MG63 (cell line): ENCODE data around the gene ADGRL3. TPM values are rescaled to one million over a fixed set of nuclear protein-coding genes. Genes with fewer than 3 reads are reported as not detected.

Experiments
- DNase-seq: peaks from one replicate; pipeline ENCODE4 v3.0.0-alpha.2; 2020
- H3K27me3 ChIP-seq: fragments of 250-450 bp; sonication (Bioruptor Pico); 2 replicates; pipeline ENCODE4 v1.5.1; 2020; ENCODE audit warnings: mild to moderate bottlenecking, moderate library complexity
- H3K36me3 ChIP-seq: fragments of 250-450 bp; sonication (Bioruptor Pico); 2 replicates; pipeline ENCODE4 v1.5.1; 2020; ENCODE audit warnings: mild to moderate bottlenecking, moderate library complexity
- H3K4me3 ChIP-seq: fragments of 250-450 bp; sonication (Bioruptor Pico); 2 replicates; pipeline ENCODE4 v1.5.1; 2020; ENCODE audit warnings: mild to moderate bottlenecking, moderate library complexity
- H3K9me3 ChIP-seq: fragments of 250-450 bp; sonication (Bioruptor Pico); 2 replicates; pipeline ENCODE4 v1.5.1; 2020; ENCODE audit warnings: mild to moderate bottlenecking, moderate library complexity
- total RNA-seq: library from RNA; depleted of rRNA; stranded (reverse); fragments of >200 nt; shearing (Covaris generic); gene quantifications from 2 replicates; pipeline ENCODE4 v1.2.3, GENCODE V29; 2014; ENCODE audit warnings: low replicate concordance

The ADGRL3 gene
- total RNA-seq, 1 experiment from 2014 or later, result not detected

DNA sequence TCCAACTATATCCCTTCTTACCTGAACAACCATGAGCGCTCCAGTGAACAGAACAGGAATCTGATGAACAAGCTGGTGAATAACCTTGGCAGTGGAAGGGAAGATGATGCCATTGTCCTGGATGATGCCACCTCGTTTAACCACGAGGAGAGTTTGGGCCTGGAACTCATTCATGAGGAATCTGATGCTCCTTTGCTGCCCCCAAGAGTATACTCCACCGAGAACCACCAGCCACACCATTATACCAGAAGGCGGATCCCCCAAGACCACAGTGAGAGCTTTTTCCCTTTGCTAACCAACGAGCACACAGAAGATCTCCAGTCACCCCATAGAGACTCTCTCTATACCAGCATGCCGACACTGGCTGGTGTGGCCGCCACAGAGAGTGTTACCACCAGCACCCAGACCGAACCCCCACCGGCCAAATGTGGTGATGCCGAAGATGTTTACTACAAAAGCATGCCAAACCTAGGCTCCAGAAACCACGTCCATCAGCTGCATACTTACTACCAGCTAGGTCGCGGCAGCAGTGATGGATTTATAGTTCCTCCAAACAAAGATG, 870.2 kb downstream of the ADGRL3 start:
- Histone ChIP-seq H3K36me3 (no peaks in the 10 kb centered on the region), H3K9me3 (no peaks in the 10 kb centered on the region), H3K4me3 (no peak overlapping the region), H3K27me3 (no peaks in the 10 kb centered on the region)
- DNase-seq, result no peak

- no peaks in the 10 kb centered on the region for H3K27me3 ChIP-seq
- no peak overlapping the region for H3K4me3 ChIP-seq
- H3K9me3 ChIP-seq, result no peaks in the 10 kb centered on the region
- H3K36me3 ChIP-seq, result no peaks in the 10 kb centered on the region
- no peak for DNase-seq
Observed at GRCh38 chr4:62075089-62075488, 875.0 kb downstream of the ADGRL3 start.

DNA sequence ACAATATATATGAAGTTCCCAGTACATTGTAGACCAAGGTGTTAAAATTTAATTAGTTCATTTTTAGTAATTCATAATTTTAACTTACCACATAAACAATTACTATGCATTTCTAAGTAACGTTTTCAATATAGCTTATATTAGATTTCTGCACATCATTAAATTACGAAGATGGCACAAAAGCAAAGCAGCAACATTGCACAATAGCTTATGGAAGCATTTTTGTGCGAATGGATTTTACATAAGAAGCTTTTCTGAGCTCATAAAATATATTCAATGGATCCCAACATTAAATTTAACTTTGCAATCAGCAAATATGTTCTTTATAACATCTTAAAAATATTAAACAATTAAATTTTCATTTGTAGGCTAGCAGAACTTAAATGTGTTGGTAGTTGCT, 875.4 kb downstream of the ADGRL3 start:
- no peaks in the 10 kb centered on the region for H3K36me3 ChIP-seq
- no peak for DNase-seq
- H3K4me3 ChIP-seq, result no peak overlapping the region
- no peaks in the 10 kb centered on the region for H3K27me3 ChIP-seq
- H3K9me3 ChIP-seq, result no peaks in the 10 kb centered on the region

DNA sequence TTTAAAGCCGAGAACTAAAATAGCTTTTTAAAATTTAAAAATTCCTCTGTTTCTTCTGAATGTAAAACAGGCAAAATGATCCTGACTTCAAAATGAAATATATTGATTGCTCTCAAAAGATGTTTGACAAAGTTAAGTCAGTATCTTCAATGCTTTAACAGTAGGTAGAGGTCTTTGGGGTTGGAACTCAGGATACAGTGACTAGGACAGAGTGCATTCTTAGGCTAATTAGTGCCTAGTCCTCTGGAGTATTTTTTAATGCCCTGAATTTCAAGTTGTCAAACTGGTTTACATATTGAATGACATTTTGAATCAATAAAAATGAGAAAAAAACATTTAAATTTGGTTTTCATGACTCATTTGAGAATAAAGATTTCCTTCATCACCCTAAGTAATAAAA, 877.3 kb downstream of the ADGRL3 start:
- Histone ChIP-seq H3K27me3 (no peaks in the 10 kb centered on the region), H3K9me3 (no peaks in the 10 kb centered on the region), H3K36me3 (no peaks in the 10 kb centered on the region), H3K4me3 (no peak overlapping the region)
- no peak for DNase-seq

DNA sequence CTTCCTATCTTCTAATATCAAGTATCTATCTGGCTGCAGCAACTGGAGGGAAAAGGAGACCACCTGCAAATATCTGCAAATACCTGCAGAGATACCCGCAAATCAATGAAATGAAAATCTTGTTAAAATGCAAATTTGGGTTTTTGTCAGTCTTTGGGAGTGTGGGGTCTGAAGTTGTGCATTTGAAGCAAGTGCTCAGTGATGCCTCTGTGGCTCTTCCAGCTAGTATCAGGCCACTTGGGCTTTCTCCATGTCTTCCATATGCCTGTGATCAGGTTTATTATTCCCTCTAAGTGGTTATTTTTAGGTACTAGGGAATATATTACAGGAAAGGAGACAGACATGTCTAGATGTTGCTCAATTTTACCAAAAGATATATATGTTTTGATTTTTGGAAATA, 880.3 kb downstream of the ADGRL3 start:
- Histone ChIP-seq H3K27me3 (no peaks in the 10 kb centered on the region), H3K9me3 (no peaks in the 10 kb centered on the region), H3K4me3 (no peak overlapping the region), H3K36me3 (no peaks in the 10 kb centered on the region)
- no peak for DNase-seq

DNA sequence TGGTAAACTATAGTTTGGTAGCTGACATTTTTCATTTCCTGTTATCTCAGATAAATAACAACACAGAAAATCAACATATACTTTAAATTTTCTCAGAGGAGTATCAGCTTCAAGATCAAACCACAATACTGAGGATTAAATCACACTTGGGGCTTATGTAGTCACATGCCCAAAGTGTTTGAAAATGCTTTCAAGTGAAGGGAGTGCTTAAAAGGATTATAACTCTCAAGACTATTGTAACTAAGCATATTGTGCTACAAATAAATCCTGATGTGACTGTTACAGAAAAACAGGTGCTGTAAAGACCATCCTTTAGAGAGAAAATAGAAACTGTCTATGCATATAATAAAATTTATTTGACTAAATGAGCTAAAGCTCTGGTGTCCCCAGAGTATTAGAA, 887.6 kb downstream of the ADGRL3 start:
- no peak for DNase-seq

DNA sequence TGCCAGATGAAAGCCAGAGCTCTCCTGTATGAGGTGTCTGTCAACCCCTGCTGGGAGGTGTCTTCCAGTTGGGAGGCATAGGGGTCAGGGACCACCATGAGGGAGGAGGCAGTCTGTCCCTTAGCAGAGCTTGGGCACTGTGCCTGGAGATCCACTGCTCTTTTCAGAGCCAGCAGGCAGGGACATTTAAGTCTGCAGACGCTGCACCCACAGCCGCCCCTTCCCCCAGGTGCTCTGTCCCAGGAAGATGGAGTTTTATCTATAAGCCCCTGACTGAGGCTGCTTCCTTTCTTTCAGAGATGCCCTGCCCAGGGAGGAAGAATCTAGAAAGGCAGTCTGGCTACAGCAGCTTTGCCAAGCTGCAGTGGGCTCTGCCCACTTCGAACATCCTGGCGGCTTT, 893.6 kb downstream of the ADGRL3 start:
- Histone ChIP-seq H3K36me3 (no peaks in the 10 kb centered on the region), H3K4me3 (no peak overlapping the region), H3K9me3 (no peaks in the 10 kb centered on the region), H3K27me3 (no peaks in the 10 kb centered on the region)
- DNase-seq, result no peak

More for the DNA sequence above, 887.6 kb downstream of the ADGRL3 start:
- Histone ChIP-seq H3K9me3 (no peaks in the 10 kb centered on the region), H3K27me3 (no peaks in the 10 kb centered on the region), H3K36me3 (no peaks in the 10 kb centered on the region), H3K4me3 (no peak overlapping the region)

- no peaks in the 10 kb centered on the region for H3K27me3 ChIP-seq
- no peaks in the 10 kb centered on the region for H3K9me3 ChIP-seq
- no peaks in the 10 kb centered on the region for H3K36me3 ChIP-seq
- H3K4me3 ChIP-seq, result no peak overlapping the region
- DNase-seq, result no peak
Observed at GRCh38 chr4:62096881-62097280, 896.8 kb downstream of the ADGRL3 start.

- no peaks in the 10 kb centered on the region for H3K36me3 ChIP-seq
Observed at GRCh38 chr4:62115216-62115615, 915.1 kb downstream of the ADGRL3 start.

GRCh38 chr4:62117886-62118285, 917.8 kb downstream of the ADGRL3 start:
- Histone ChIP-seq H3K4me3 (no peak overlapping the region), H3K36me3 (no peaks in the 10 kb centered on the region), H3K27me3 (no peaks in the 10 kb centered on the region), H3K9me3 (no peaks in the 10 kb centered on the region)
- DNase-seq, result no peak

More at GRCh38 chr4:62115216-62115615, 915.1 kb downstream of the ADGRL3 start:
- no peak overlapping the region for H3K4me3 ChIP-seq
- DNase-seq, result no peak
- no peaks in the 10 kb centered on the region for H3K9me3 ChIP-seq
- H3K27me3 ChIP-seq, result no peaks in the 10 kb centered on the region

- no peak overlapping the region for H3K4me3 ChIP-seq
- H3K9me3 ChIP-seq, result no peaks in the 10 kb centered on the region
- no peaks in the 10 kb centered on the region for H3K36me3 ChIP-seq
- DNase-seq, result no peak
- H3K27me3 ChIP-seq, result no peaks in the 10 kb centered on the region
Observed at GRCh38 chr4:62118558-62118957, 918.4 kb downstream of the ADGRL3 start.

GRCh38 chr4:62119195-62119594, 919.1 kb downstream of the ADGRL3 start:
- Histone ChIP-seq H3K36me3 (no peaks in the 10 kb centered on the region), H3K4me3 (no peak overlapping the region), H3K27me3 (no peaks in the 10 kb centered on the region), H3K9me3 (no peaks in the 10 kb centered on the region)
- no peak for DNase-seq

DNA sequence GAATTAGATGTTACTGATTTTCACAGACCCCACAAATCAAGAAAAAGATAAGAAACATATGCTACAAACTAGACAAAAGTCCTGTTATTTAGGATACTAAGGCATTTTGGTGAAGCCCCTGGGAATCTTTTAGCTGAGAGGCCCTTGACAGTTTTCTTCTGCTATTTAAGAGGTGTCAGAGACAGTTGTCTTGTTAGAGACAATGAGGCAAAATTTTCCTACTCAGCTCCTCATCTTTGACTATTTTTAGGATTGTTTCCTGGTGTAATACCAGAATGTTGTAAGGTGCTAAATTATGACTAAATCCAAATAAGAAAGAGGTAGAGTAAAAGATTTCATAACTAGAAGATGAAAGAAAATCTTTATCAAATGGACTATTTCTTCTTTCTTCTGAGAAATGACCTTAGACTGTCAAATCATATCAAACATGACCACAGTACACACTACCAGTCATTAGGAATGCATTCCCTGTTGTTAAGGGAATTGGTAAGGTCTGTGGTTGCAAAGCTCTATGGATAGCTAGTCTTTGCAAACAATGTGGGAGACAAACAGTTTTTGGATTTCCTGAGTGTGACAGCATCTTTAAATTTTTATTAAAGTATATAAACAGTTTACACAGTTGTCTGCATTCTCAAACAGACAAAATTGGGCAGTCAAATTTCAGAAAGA, 926.1 kb downstream of the ADGRL3 start:
- Histone ChIP-seq H3K4me3 (no peak overlapping the region), H3K36me3 (no peaks in the 10 kb centered on the region), H3K27me3 (no peaks in the 10 kb centered on the region), H3K9me3 (no peaks in the 10 kb centered on the region)
- no peak for DNase-seq
